ENCODE measurements around the gene ARMC6.

ARMC6 gene

GRCh38 chr19:19033176-19033425, 302 bp upstream of the ARMC6 start:
- TF ChIP-seq CTCF (IDR thresholded peaks at IDR 0.05): no peak

- TF ChIP-seq CTCF (IDR thresholded peaks at IDR 0.05): no peak
Observed at GRCh38 chr19:19034204-19034624, 811 bp downstream of the ARMC6 start.

- TF ChIP-seq CTCF (IDR thresholded peaks at IDR 0.05): no peak
Observed at GRCh38 chr19:19039901-19040300, 6.5 kb downstream of the ARMC6 start.

GRCh38 chr19:19040417-19040816, 7.0 kb downstream of the ARMC6 start:
- no peak for TF ChIP-seq CTCF (IDR thresholded peaks at IDR 0.05)

GRCh38 chr19:19042732-19043280, 9.4 kb downstream of the ARMC6 start:
- TF ChIP-seq CTCF (IDR thresholded peaks at IDR 0.05): no peak

GRCh38 chr19:19043481-19043880, 10.1 kb downstream of the ARMC6 start:
- no peak for TF ChIP-seq CTCF (IDR thresholded peaks at IDR 0.05)

GRCh38 chr19:19043881-19044280, 10.5 kb downstream of the ARMC6 start:
- TF ChIP-seq CTCF (IDR thresholded peaks at IDR 0.05): no peak

GRCh38 chr19:19049406-19049805, 16.0 kb downstream of the ARMC6 start:
- no peak for TF ChIP-seq CTCF (IDR thresholded peaks at IDR 0.05)

All from LNCAP (cell line).